Neural crest cell (in vitro differentiated cells): Measurements from ENCODE around the gene SLC6A16. TPM values are rescaled to one million over a fixed set of nuclear protein-coding genes. Genes with fewer than 3 reads are reported as not detected.
"Not testable (repeated sequence)": the region's sequence is repeated elsewhere in the genome, so short reads cannot be mapped to it uniquely, and the experiment has no call there.

ENCODE experiments used
- DNase-seq: peaks from one replicate; pipeline ENCODE4 v3.0.0; 2021; ENCODE audit warnings: low read depth, mixed read lengths, low spot score
- H3K27ac Mint-ChIP-seq: one replicate; pipeline ENCODE4 v1.8.0; 2021; ENCODE audit warnings: mild to moderate bottlenecking, mixed read lengths; ENCODE audit not compliant: unreplicated experiment
- H3K27me3 Mint-ChIP-seq: 2 replicates; pipeline ENCODE4 v1.8.0; 2021; ENCODE audit warnings: low read depth, mild to moderate bottlenecking, mixed read lengths
- H3K36me3 Mint-ChIP-seq: 2 replicates; pipeline ENCODE4 v1.8.0; 2021; ENCODE audit warnings: low read depth, mild to moderate bottlenecking, mixed read lengths
- H3K4me1 Mint-ChIP-seq: 2 replicates; pipeline ENCODE4 v1.8.0; 2021; ENCODE audit warnings: mixed read lengths
- H3K4me3 Mint-ChIP-seq: one replicate; pipeline ENCODE4 v1.8.0; 2021; ENCODE audit warnings: mild to moderate bottlenecking, mixed read lengths
- H3K9me3 Mint-ChIP-seq: 2 replicates; pipeline ENCODE4 v1.8.0; 2021; ENCODE audit warnings: mixed read lengths
- total RNA-seq: library from RNA; stranded (reverse); gene quantifications from 2 replicates; pipeline ENCODE4 v1.2.1, GENCODE V29; 2021
- TF ChIP-seq, protein P1 (sequence below): fragments of 200-600 bp; sonication (generic); conservative IDR thresholded peaks from 2 replicates; pipeline ENCODE4 v1.5.0; 2021; ENCODE audit warnings: antibody characterized with exemption, mild to moderate bottlenecking

The SLC6A16 gene
- total RNA-seq, 1 donor from 2014 or later: 9.4 TPM

DNA sequence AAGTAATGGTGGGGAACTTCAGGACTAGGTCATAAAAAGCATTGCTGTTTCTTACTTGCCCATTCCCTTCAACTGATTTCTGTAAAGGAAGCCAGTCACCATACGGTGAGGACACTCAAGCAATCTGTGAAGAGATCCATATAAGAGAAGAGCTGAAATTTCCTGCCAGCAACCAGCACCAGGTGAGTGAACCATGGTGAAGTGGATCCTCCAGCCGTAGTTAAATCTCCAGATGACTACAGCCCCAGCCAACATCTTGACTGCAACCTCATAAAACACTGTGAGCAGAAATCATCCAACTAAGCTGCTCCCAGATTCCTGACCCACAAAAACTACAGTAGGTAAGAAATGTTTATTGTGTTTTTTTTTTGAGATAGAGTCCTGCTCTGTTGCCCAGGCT lies 3.8 kb upstream of the SLC6A16 start:
- TF ChIP-seq, protein P1, sequence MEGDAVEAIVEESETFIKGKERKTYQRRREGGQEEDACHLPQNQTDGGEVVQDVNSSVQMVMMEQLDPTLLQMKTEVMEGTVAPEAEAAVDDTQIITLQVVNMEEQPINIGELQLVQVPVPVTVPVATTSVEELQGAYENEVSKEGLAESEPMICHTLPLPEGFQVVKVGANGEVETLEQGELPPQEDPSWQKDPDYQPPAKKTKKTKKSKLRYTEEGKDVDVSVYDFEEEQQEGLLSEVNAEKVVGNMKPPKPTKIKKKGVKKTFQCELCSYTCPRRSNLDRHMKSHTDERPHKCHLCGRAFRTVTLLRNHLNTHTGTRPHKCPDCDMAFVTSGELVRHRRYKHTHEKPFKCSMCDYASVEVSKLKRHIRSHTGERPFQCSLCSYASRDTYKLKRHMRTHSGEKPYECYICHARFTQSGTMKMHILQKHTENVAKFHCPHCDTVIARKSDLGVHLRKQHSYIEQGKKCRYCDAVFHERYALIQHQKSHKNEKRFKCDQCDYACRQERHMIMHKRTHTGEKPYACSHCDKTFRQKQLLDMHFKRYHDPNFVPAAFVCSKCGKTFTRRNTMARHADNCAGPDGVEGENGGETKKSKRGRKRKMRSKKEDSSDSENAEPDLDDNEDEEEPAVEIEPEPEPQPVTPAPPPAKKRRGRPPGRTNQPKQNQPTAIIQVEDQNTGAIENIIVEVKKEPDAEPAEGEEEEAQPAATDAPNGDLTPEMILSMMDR: no peak
- peaks cover 5% of the 10 kb centered on the region for H3K27me3 Mint-ChIP-seq
- DNase-seq: no peak
- no peak overlapping the region for H3K27ac Mint-ChIP-seq
- H3K4me3 Mint-ChIP-seq: no peak overlapping the region
- H3K9me3 Mint-ChIP-seq: peaks cover 3% of the 10 kb centered on the region
- peaks cover 29% of the 10 kb centered on the region for H3K36me3 Mint-ChIP-seq
- peaks cover 14% of the 10 kb centered on the region for H3K4me1 Mint-ChIP-seq

DNA sequence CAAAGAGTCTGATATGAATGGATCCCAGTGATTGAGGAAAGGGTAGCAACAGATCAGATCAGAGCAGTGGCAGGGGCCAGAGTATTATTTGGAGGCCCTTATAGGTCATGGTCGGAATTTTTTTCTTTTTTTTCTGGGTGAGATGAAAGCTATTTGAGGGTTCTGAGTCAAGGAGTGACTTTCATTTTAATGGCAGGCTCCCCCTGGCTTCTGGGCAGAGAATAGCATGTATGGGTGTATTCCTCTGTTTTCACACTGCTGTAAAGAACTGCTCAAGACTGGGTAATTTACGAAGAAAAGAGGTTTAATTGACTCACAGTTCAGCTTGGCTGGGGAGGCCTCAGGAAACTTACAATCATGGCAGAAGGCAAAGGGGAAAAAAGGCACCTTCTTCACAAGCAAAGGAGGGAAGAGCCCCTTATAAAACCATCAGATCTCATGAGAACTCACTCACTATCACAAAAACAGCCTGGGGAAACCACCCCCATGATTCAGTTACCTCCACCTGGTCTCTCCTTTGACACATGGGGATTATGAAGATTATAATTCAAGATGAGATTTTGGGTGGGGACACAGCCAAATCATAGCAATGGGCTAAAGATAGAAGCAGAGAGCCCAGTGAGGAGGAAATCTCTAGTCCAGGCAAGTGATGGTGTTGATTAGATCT lies 3.0 kb upstream of the SLC6A16 start:
- Mint-ChIP-seq H3K27ac (no peak overlapping the region), H3K4me3 (no peak overlapping the region), H3K36me3 (peaks cover 36% of the 10 kb centered on the region), H3K4me1 (peaks cover 14% of the 10 kb centered on the region), H3K9me3 (peaks cover 6% of the 10 kb centered on the region), H3K27me3 (peaks cover 2% of the 10 kb centered on the region)
- DNase-seq: no peak
- TF ChIP-seq, protein P1: peak; percentile 65

DNA sequence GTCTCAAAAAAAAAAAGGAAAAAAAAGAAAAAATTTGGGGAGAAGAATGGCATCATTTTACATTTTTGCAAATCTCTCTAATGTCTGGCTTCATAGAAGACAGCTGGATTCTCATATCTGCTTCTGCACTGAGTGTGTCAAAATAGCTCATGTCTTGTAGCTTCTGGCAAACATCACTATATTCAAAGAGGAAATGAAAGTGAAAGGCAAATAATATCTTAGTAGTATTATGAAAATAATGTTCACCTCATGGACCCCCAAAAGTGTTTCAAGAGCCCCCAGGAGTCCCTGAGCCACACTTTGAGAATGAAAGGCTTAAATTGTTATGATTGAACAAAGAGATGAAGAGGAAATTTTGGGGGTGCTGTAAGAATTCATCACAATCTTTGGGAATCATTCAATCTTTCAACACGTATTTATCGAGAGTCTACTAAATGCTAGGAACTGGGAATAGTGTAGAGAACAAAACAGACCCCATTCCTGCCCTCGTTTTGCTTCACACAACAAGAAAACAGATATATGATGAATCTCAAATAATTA lies 1.2 kb upstream of the SLC6A16 start:
- Mint-ChIP-seq H3K4me1 (peaks cover 5% of the 10 kb centered on the region), H3K36me3 (peaks cover 48% of the 10 kb centered on the region), H3K9me3 (peaks cover 9% of the 10 kb centered on the region), H3K27me3 (no peaks in the 10 kb centered on the region), H3K4me3 (no peak overlapping the region), H3K27ac (no peak overlapping the region)
- TF ChIP-seq, protein P1: no peak
- no peak for DNase-seq

DNA sequence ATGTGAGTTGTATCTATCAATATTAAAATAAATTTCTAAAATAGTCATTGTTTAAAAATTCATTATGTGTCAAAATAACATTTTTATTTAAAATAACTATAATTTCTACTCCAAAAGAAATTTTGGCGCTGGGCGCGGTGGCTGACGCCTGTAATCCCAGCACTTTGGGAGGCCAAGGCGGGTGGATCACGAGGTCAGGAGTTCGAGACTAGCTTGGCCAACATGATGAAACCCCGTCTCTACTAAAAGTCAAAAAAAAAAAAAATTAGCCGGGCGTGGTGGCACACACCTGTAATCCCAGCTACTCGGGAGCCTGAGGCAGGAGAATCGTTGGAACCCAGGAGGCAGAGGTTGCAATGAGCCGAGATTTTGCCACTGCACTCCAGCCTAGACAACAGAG lies 765 bp upstream of the SLC6A16 start:
- peaks cover 53% of the 10 kb centered on the region for H3K36me3 Mint-ChIP-seq
- H3K4me3 Mint-ChIP-seq: not testable (repeated sequence)

DNA sequence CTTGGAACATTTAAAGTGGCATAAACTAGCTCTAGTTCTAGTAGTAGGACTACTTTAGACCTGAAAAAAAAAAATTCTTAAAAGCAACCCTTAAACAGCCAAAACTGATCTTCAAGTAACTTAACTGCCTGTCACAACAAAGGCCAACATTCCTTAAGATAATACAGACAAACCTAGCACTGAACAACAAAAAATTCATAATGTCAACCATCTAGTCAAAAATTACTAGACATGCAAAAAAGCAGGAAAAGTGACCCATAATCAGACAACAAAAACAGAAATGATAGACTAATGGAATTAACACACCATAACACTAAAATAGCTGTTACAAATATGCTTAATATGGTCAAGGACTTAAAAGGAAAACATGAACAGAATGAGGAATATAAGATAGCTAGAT lies 6.7 kb downstream of the SLC6A16 start:
- Mint-ChIP-seq H3K36me3 (peaks cover 50% of the 10 kb centered on the region), H3K9me3 (peaks cover 10% of the 10 kb centered on the region), H3K27ac (no peak overlapping the region), H3K4me3 (no peak overlapping the region), H3K27me3 (no peaks in the 10 kb centered on the region), H3K4me1 (no peaks in the 10 kb centered on the region)
- no peak for DNase-seq
- TF ChIP-seq, protein P1: no peak

More for the DNA sequence above, 765 bp upstream of the SLC6A16 start:
- not testable (repeated sequence) for DNase-seq, H3K27me3 Mint-ChIP-seq, H3K4me1 Mint-ChIP-seq, H3K9me3 Mint-ChIP-seq, H3K27ac Mint-ChIP-seq

DNA sequence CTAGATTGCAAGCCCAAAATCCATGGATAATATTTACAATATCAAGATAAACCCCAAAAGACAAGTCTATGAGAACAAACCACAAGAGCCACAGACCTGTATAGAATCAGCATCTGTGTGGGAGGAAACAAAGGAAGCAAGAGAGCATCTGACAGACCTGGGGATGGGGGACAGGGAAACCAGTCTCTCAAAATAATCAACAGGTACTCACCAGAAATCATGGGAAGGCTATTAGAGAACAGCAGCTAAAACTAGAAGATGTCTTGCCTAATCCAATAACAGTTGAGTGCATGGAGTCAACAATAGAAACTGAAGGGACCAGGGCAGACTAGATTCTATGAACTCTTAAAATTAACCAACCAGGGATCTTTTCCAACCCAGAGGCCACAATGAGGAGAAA lies 8.7 kb downstream of the SLC6A16 start:
- peaks cover 6% of the 10 kb centered on the region for H3K9me3 Mint-ChIP-seq
- no peaks in the 10 kb centered on the region for H3K27me3 Mint-ChIP-seq
- no peaks in the 10 kb centered on the region for H3K4me1 Mint-ChIP-seq
- no peak for DNase-seq
- H3K36me3 Mint-ChIP-seq: peaks cover 41% of the 10 kb centered on the region
- TF ChIP-seq, protein P1: no peak
- H3K4me3 Mint-ChIP-seq: no peak overlapping the region
- no peak overlapping the region for H3K27ac Mint-ChIP-seq
